Gastrocnemius medialis (tissue), 4 donors: ENCODE results near the gene PHLDB2.

Experiments
- POLR2A ChIP-seq, 2 donors: fragments of 450-650 bp; IDR thresholded peaks; one replicate each; pipeline ENCODE4 v1.6.1; 2017; ENCODE audit warnings: antibody characterized with exemption in 2 of 2, mild to moderate bottlenecking in 2 of 2, moderate library complexity in 2 of 2
- TF ChIP-seq, protein P1 (sequence below), 5 experiments: fragments of 450-650 bp in 3 of 5; fragments of 200-600 bp in 2 of 5; sonication (generic) in 2 of 5; IDR thresholded peaks in 4 of 5; conservative IDR thresholded peaks in 1 of 5; 1 replicate in 4 of 5; 2 replicates in 1 of 5; pipeline ENCODE4 v1.5.1; 2016 to 2019; ENCODE audit warnings: antibody characterized with exemption in 5 of 5, mild to moderate bottlenecking in 3 of 5, moderate library complexity in 3 of 5

DNA sequence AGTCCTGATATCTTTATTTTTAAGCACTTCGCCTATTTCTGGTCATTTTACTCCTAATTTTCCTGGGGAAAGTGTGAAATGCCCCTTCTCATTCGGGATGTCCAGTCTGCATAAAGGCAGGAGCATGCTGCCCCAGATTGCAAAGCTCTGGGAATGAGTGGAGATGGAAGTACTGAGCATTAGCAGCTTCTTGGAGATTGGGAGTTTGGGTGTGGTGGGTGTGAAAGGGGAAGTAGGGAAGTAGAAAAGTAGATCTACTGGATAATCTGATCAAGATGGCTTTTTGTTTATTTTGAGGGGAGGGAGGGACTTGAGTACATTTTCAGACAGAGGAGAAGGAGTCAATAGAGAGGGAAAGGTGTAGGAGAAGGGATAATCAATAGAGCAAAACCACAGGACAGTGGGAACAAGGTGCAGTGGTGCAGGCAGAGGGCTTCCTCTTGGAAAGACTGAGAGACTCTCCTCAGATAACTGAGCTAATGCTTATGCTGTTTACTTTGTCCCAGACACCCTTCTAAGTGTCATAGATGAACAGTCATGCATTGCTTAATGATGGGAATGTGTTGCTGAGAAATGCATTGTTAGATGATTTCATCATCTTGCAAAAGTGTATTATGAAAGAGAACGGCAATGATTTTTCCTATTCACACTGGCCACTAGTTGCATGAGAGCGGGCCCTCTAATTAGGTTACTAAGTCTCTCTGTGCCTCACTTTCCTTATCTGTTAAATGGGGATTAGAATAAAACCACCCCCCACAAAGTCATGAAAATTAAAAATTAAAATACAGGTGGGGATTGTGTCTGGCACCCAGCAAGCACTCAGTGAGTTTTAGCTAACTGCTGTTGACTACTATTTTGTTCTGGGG lies 45.5 kb downstream of the PHLDB2 start:
- TF ChIP-seq, protein P1, sequence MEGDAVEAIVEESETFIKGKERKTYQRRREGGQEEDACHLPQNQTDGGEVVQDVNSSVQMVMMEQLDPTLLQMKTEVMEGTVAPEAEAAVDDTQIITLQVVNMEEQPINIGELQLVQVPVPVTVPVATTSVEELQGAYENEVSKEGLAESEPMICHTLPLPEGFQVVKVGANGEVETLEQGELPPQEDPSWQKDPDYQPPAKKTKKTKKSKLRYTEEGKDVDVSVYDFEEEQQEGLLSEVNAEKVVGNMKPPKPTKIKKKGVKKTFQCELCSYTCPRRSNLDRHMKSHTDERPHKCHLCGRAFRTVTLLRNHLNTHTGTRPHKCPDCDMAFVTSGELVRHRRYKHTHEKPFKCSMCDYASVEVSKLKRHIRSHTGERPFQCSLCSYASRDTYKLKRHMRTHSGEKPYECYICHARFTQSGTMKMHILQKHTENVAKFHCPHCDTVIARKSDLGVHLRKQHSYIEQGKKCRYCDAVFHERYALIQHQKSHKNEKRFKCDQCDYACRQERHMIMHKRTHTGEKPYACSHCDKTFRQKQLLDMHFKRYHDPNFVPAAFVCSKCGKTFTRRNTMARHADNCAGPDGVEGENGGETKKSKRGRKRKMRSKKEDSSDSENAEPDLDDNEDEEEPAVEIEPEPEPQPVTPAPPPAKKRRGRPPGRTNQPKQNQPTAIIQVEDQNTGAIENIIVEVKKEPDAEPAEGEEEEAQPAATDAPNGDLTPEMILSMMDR (IDR thresholded peaks at IDR 0.05 in 4 of 5, conservative IDR thresholded peaks at IDR 0.05 in 1 of 5): no peak
- peak in 1 of 2 donors; percentile 42 for TF ChIP-seq POLR2A (IDR thresholded peaks at IDR 0.05)
